WTC11 (cell line): Measurements from ENCODE around the gene TFB1M. TPM values are rescaled to one million over a fixed set of nuclear protein-coding genes. Genes with fewer than 3 reads are reported as not detected.

Source experiments
- ATAC-seq: fragments of 200-7000 bp; cut with Tn5 transposase; 2 replicates; pipeline ENCODE4 v1.10.0; 2021; ENCODE audit warnings: mild to moderate bottlenecking, moderate library complexity
- CTCF ChIA-PET: fragments of 300-600 bp; sonication (Branson Sonifier 250); formaldehyde crosslinking; loops from one replicate; lab custom pipeline; 2021; ENCODE audit warnings: antibody characterized with exemption; lab: Charles Lee
- POLR2A ChIA-PET: fragments of 350-600 bp; sonication (Branson Sonifier 250); formaldehyde crosslinking; loops from one replicate; lab custom pipeline; 2021; ENCODE audit warnings: antibody characterized with exemption; lab: Charles Lee
- DNase-seq: peaks from one replicate; pipeline ENCODE4 v3.0.0; 2021; ENCODE audit warnings: low spot score
- H3K27ac Mint-ChIP-seq: 2 replicates; pipeline ENCODE4 v1.8.0; 2021; ENCODE audit warnings: mixed read lengths
- H3K27me3 Mint-ChIP-seq: 2 replicates; pipeline ENCODE4 v1.8.0; 2021; ENCODE audit warnings: low read depth, mild to moderate bottlenecking, moderate library complexity, mixed read lengths
- H3K36me3 Mint-ChIP-seq: 2 replicates; pipeline ENCODE4 v1.8.0; 2021; ENCODE audit warnings: mixed read lengths
- H3K4me1 Mint-ChIP-seq: 2 replicates; pipeline ENCODE4 v1.8.0; 2022; ENCODE audit warnings: mixed read lengths
- H3K4me3 Mint-ChIP-seq: 2 replicates; pipeline ENCODE4 v1.8.0; 2021; ENCODE audit warnings: mild to moderate bottlenecking, moderate library complexity, mixed read lengths
- H3K9me3 Mint-ChIP-seq: 2 replicates; pipeline ENCODE4 v1.8.0; 2021; ENCODE audit warnings: mixed read lengths
- AFF4 ChIP-seq: sonication (generic); formaldehyde crosslinking; IDR thresholded peaks from 2 replicates; pipeline ENCODE4 v1.8.1; 2023; ENCODE audit warnings: mild to moderate bottlenecking, missing genetic modification reagents, borderline replicate concordance
- ARID4B ChIP-seq: sonication (generic); formaldehyde crosslinking; IDR thresholded peaks from 2 replicates; pipeline ENCODE4 v1.8.0; 2023; ENCODE audit warnings: missing genetic modification reagents, mild to moderate bottlenecking, borderline replicate concordance
- ATF1 ChIP-seq: sonication (generic); formaldehyde crosslinking; IDR thresholded peaks from 2 replicates; pipeline ENCODE4 v1.8.1; 2023; ENCODE audit warnings: mild to moderate bottlenecking, moderate library complexity, missing genetic modification reagents
- ATF2 ChIP-seq: sonication (generic); formaldehyde crosslinking; IDR thresholded peaks from 2 replicates; pipeline ENCODE4 v1.8.1; 2022; ENCODE audit warnings: low read depth, missing genetic modification reagents, borderline replicate concordance
- EMX1 ChIP-seq: fragments of 250-450 bp; sonication (Bioruptor Pico); IDR thresholded peaks from 2 replicates; pipeline ENCODE4 v1.8.0; 2021; ENCODE audit warnings: mild to moderate bottlenecking
- ERG ChIP-seq: fragments of 250-450 bp; sonication (Bioruptor Pico); IDR thresholded peaks from 2 replicates; pipeline ENCODE4 v1.8.0; 2021; ENCODE audit warnings: mild to moderate bottlenecking
- FOXJ3 ChIP-seq: sonication (generic); formaldehyde crosslinking; IDR thresholded peaks from 2 replicates; pipeline ENCODE4 v1.9.0; 2021; ENCODE audit warnings: missing genetic modification reagents, mild to moderate bottlenecking, borderline replicate concordance
- HMGXB4 ChIP-seq: sonication (generic); formaldehyde crosslinking; IDR thresholded peaks from 2 replicates; pipeline ENCODE4 v1.8.1; 2023; ENCODE audit warnings: mild to moderate bottlenecking, moderate library complexity, missing genetic modification reagents
- IRF2 ChIP-seq: sonication (generic); formaldehyde crosslinking; IDR thresholded peaks from 2 replicates; pipeline ENCODE4 v1.8.0; 2022; ENCODE audit warnings: low read depth, missing genetic modification reagents, borderline replicate concordance
- JAZF1 ChIP-seq: fragments of 250-450 bp; sonication (Bioruptor Pico); IDR thresholded peaks from 2 replicates; pipeline ENCODE4 v1.9.0; 2021; ENCODE audit warnings: moderate library complexity, mild to moderate bottlenecking, inconsistent platforms
- KAT7 ChIP-seq: sonication (generic); formaldehyde crosslinking; IDR thresholded peaks from 2 replicates; pipeline ENCODE4 v1.8.1; 2023; ENCODE audit warnings: missing genetic modification reagents, mild to moderate bottlenecking, borderline replicate concordance
- PRDM15 ChIP-seq: sonication (generic); formaldehyde crosslinking; IDR thresholded peaks from 2 replicates; pipeline ENCODE4 v1.8.0; 2022; ENCODE audit warnings: missing genetic modification reagents
- RELA ChIP-seq: sonication (generic); formaldehyde crosslinking; IDR thresholded peaks from 2 replicates; pipeline ENCODE4 v1.8.1; 2022; ENCODE audit warnings: missing genetic modification reagents, mild to moderate bottlenecking, borderline replicate concordance
- TCF7 ChIP-seq: sonication (generic); formaldehyde crosslinking; IDR thresholded peaks from 2 replicates; pipeline ENCODE4 v1.8.0; 2022; ENCODE audit warnings: mild to moderate bottlenecking, low read depth, missing genetic modification reagents, moderate library complexity
- ZMAT4 ChIP-seq: fragments of 250-450 bp; sonication (Bioruptor Pico); IDR thresholded peaks from 2 replicates; pipeline ENCODE4 v1.9.0; 2021; ENCODE audit warnings: mild to moderate bottlenecking
- total RNA-seq: library from RNA; stranded (reverse); gene quantifications from 3 replicates; pipeline ENCODE4 v1.2.3, GENCODE V29; 2021

TFB1M gene
- total RNA-seq, 1 experiment from 2014 or later = 41.8 TPM

- H3K4me3 Mint-ChIP-seq = 0 out of 2 replicates have a peak overlapping the region, but pooled peaks have one; percentile 7
- TF ChIP-seq KAT7 (CRISPR knock-in tag) (no peak), EMX1 (no peak), ARID4B (CRISPR knock-in tag) (no peak), JAZF1 (CRISPR knock-in tag) (no peak), PRDM15 (CRISPR knock-in tag) (no peak), ERG (CRISPR knock-in tag) (no peak), RELA (CRISPR knock-in tag) (no peak), AFF4 (CRISPR knock-in tag) (no peak), ATF2 (CRISPR knock-in tag) (no peak), ATF1 (CRISPR knock-in tag) (no peak), TCF7 (CRISPR knock-in tag) (no peak), HMGXB4 (CRISPR knock-in tag) (no peak), FOXJ3 (CRISPR knock-in tag) (no peak), IRF2 (no peak), ZMAT4 (no peak)
- ATAC-seq (no peak), DNase-seq (no peak)
- ChIA-PET POLR2A (no interaction called here), CTCF (no interaction called here)
- peaks cover 13% of the 10 kb centered on the region for H3K9me3 Mint-ChIP-seq
- peaks cover 17% of the 10 kb centered on the region for H3K4me1 Mint-ChIP-seq
- no peak overlapping the region for H3K27ac Mint-ChIP-seq
- no peaks in the 10 kb centered on the region for H3K27me3 Mint-ChIP-seq
- peaks cover 16% of the 10 kb centered on the region for H3K36me3 Mint-ChIP-seq
These were observed 2.1 kb upstream of the TFB1M start for GRCh38 chr6:155316419-155316818.
